ENCODE data around the gene HSBP1L1. TPM values are rescaled to one million over a fixed set of nuclear protein-coding genes. Genes with fewer than 3 reads are reported as not detected.

The HSBP1L1 gene
- total and polyA plus RNA-seq, 2 donors (not counting 1 experiment from before 2014, with no cell fraction given): 13.4 to 24.6 TPM

GRCh38 chr18:79918615-79919011 is 45.8 kb upstream of the HSBP1L1 start:
- Histone ChIP-seq H3K4me2 (ENCODE audit: extremely low read depth, insufficient read depth, low read length) (no peak overlapping the region), H3K4me1 (ENCODE audit: control insufficient read depth, extremely low read depth, insufficient read depth, low read length) (no peaks in the 10 kb centered on the region), H3K27me3 (ENCODE audit: control insufficient read depth, insufficient read depth, low read length) (no peaks in the 10 kb centered on the region), H3K4me3 (replicated peaks in 1 of 4; ENCODE audit: control extremely low read depth in 1 of 4, insufficient read depth in 1 of 4, low read depth in 3 of 4, low read length in 4 of 4) (no peak overlapping the region), H3K9me3 (ENCODE audit: control insufficient read depth, insufficient read depth, low read depth, low read length) (no peaks in the 10 kb centered on the region), H3K36me3 (ENCODE audit: control insufficient read depth, insufficient read depth, low read length) (peaks cover 9% of the 10 kb centered on the region), H3K27ac (ENCODE audit: insufficient read depth, low read length) (no peak overlapping the region), H2AFZ (ENCODE audit: low read length) (no peak overlapping the region), H4K20me1 (ENCODE audit: control insufficient read depth, extremely low read depth, insufficient read depth, low read length) (no peaks in the 10 kb centered on the region), H3K79me2 (ENCODE audit: control insufficient read depth, insufficient read depth, low read length) (no peaks in the 10 kb centered on the region), H3K9ac (ENCODE audit: insufficient read depth, low read length) (no peak overlapping the region)
- TF ChIP-seq CTCF (conservative IDR thresholded peaks at IDR 0.05 in 1 of 2, IDR thresholded peaks at IDR 0.05 in 1 of 2; ENCODE audit: low read depth in 1 of 2, low read length in 2 of 2): no peak
- TF ChIP-seq EZH2 (IDR thresholded peaks at IDR 0.05; ENCODE audit: low read length, missing control alignments): no peak
- no peak for DNase-seq (ENCODE audit: low read depth in 2 of 2)

- Histone ChIP-seq H3K36me3 (ENCODE audit: control insufficient read depth, insufficient read depth, low read length) (peaks cover 9% of the 10 kb centered on the region), H2AFZ (ENCODE audit: low read length) (no peak overlapping the region), H4K20me1 (ENCODE audit: control insufficient read depth, extremely low read depth, insufficient read depth, low read length) (no peaks in the 10 kb centered on the region), H3K4me2 (ENCODE audit: extremely low read depth, insufficient read depth, low read length) (no peak overlapping the region), H3K79me2 (ENCODE audit: control insufficient read depth, insufficient read depth, low read length) (no peaks in the 10 kb centered on the region), H3K9me3 (ENCODE audit: control insufficient read depth, insufficient read depth, low read depth, low read length) (no peaks in the 10 kb centered on the region), H3K27me3 (ENCODE audit: control insufficient read depth, insufficient read depth, low read length) (no peaks in the 10 kb centered on the region), H3K4me3 (replicated peaks in 1 of 4; ENCODE audit: control extremely low read depth in 1 of 4, insufficient read depth in 1 of 4, low read depth in 3 of 4, low read length in 4 of 4) (no peak overlapping the region), H3K9ac (ENCODE audit: insufficient read depth, low read length) (no peak overlapping the region), H3K27ac (ENCODE audit: insufficient read depth, low read length) (no peak overlapping the region), H3K4me1 (ENCODE audit: control insufficient read depth, extremely low read depth, insufficient read depth, low read length) (no peaks in the 10 kb centered on the region)
- no peak for DNase-seq (ENCODE audit: low read depth in 2 of 2)
- TF ChIP-seq CTCF (conservative IDR thresholded peaks at IDR 0.05 in 1 of 2, IDR thresholded peaks at IDR 0.05 in 1 of 2; ENCODE audit: low read depth in 1 of 2, low read length in 2 of 2) (no peak), EZH2 (IDR thresholded peaks at IDR 0.05; ENCODE audit: low read length, missing control alignments) (no peak)
These were observed 45.4 kb upstream of the HSBP1L1 start for GRCh38 chr18:79919089-79919488.

GRCh38 chr18:79921984-79922965 is 42.2 kb upstream of the HSBP1L1 start:
- Histone ChIP-seq H3K9me3 (ENCODE audit: control insufficient read depth, insufficient read depth, low read depth, low read length) (no peaks in the 10 kb centered on the region), H3K79me2 (ENCODE audit: control insufficient read depth, insufficient read depth, low read length) (no peaks in the 10 kb centered on the region), H3K4me3 (replicated peaks in 1 of 4; ENCODE audit: control extremely low read depth in 1 of 4, insufficient read depth in 1 of 4, low read depth in 3 of 4, low read length in 4 of 4) (no peak overlapping the region), H3K9ac (ENCODE audit: insufficient read depth, low read length) (no peak overlapping the region), H3K36me3 (ENCODE audit: control insufficient read depth, insufficient read depth, low read length) (peaks cover 7% of the 10 kb centered on the region), H4K20me1 (ENCODE audit: control insufficient read depth, extremely low read depth, insufficient read depth, low read length) (no peaks in the 10 kb centered on the region), H3K4me2 (ENCODE audit: extremely low read depth, insufficient read depth, low read length) (no peak overlapping the region), H3K27me3 (ENCODE audit: control insufficient read depth, insufficient read depth, low read length) (no peaks in the 10 kb centered on the region), H2AFZ (ENCODE audit: low read length) (no peak overlapping the region), H3K27ac (ENCODE audit: insufficient read depth, low read length) (no peak overlapping the region), H3K4me1 (ENCODE audit: control insufficient read depth, extremely low read depth, insufficient read depth, low read length) (no peaks in the 10 kb centered on the region)
- TF ChIP-seq CTCF (conservative IDR thresholded peaks at IDR 0.05 in 1 of 2, IDR thresholded peaks at IDR 0.05 in 1 of 2; ENCODE audit: low read depth in 1 of 2, low read length in 2 of 2) (no peak), EZH2 (IDR thresholded peaks at IDR 0.05; ENCODE audit: low read length, missing control alignments) (no peak)
- DNase-seq (ENCODE audit: low read depth in 2 of 2): no peak

Data from fibroblast of lung (primary cell).